Liver (tissue), 9 donors: ENCODE data around the gene GMDS. TPM values are rescaled to one million over a fixed set of nuclear protein-coding genes. Genes with fewer than 3 reads are reported as not detected.

ENCODE experiments used
- DNase-seq: peaks from one replicate; pipeline ENCODE4 v3.0.0-alpha.2; 2017; ENCODE audit warnings: low spot score
- H3K27ac ChIP-seq, 2 donors: one replicate each; pipeline ENCODE4 v1.7.0; 2013; ENCODE audit warnings: inconsistent platforms in 2 of 2, low read length in 2 of 2, control low read depth in 1 of 2, low read depth in 1 of 2, mild to moderate bottlenecking in 1 of 2
- H3K27me3 ChIP-seq, 4 donors: one replicate each; pipeline versions ENCODE4 v1.6.1 to v1.7.0; 2013; ENCODE audit warnings: low read length in 3 of 4, inconsistent platforms in 1 of 4, mild to moderate bottlenecking in 1 of 4, moderate library complexity in 1 of 4; ENCODE audit not compliant: control insufficient read depth in 4 of 4, insufficient read depth in 4 of 4
- H3K36me3 ChIP-seq, 4 donors: one replicate each; pipeline versions ENCODE4 v1.6.1 to v1.7.0; 2013; ENCODE audit warnings: low read length in 3 of 4, mild to moderate bottlenecking in 3 of 4, low read depth in 1 of 4, moderate library complexity in 1 of 4; ENCODE audit not compliant: control insufficient read depth in 4 of 4, insufficient read depth in 3 of 4
- H3K4me1 ChIP-seq, 4 donors: one replicate each; pipeline versions ENCODE4 v1.6.1 to v1.7.0; 2013; ENCODE audit warnings: low read length in 3 of 4, mild to moderate bottlenecking in 3 of 4, moderate library complexity in 1 of 4; ENCODE audit not compliant: control insufficient read depth in 4 of 4, insufficient read depth in 4 of 4
- H3K4me3 ChIP-seq, 3 donors: one replicate each; pipeline versions ENCODE4 v1.6.1 to v1.7.0; 2013; ENCODE audit warnings: low read length in 3 of 3, control low read depth in 1 of 3, low read depth in 1 of 3, mild to moderate bottlenecking in 1 of 3
- H3K9ac ChIP-seq, 2 donors: one replicate each; pipeline ENCODE4 v1.7.0; 2013; ENCODE audit warnings: low read length in 2 of 2, mild to moderate bottlenecking in 2 of 2, moderate library complexity in 2 of 2, control low read depth in 1 of 2, low read depth in 1 of 2
- H3K9me3 ChIP-seq, 4 donors: one replicate each; pipeline versions ENCODE4 v1.6.1 to v1.7.0; 2013; ENCODE audit warnings: low read length in 3 of 4; ENCODE audit not compliant: control insufficient read depth in 4 of 4
- EGR1 ChIP-seq, 2 donors: IDR thresholded peaks; 2 replicates each; pipeline ENCODE4 v1.6.1; 2016 to 2018; ENCODE audit warnings: antibody characterized with exemption in 2 of 2, low read depth in 2 of 2
- FOXA1 ChIP-seq: IDR thresholded peaks from 2 replicates; pipeline ENCODE4 v1.6.1; 2016; ENCODE audit warnings: antibody characterized with exemption
- FOXA2 ChIP-seq: IDR thresholded peaks from 2 replicates; pipeline ENCODE4 v1.6.1; 2016; ENCODE audit warnings: antibody characterized with exemption
- GABPA ChIP-seq, 2 donors: IDR thresholded peaks in 1 of 2; conservative IDR thresholded peaks in 1 of 2; 2 replicates each; pipeline ENCODE4 v1.6.1; 2016; ENCODE audit warnings: antibody characterized with exemption in 2 of 2, mild to moderate bottlenecking in 1 of 2, moderate library complexity in 1 of 2
- HNF4A ChIP-seq, 2 donors: conservative IDR thresholded peaks; 2 replicates each; pipeline ENCODE4 v1.6.1; 2016; ENCODE audit warnings: antibody characterized with exemption in 2 of 2, mild to moderate bottlenecking in 2 of 2
- HNF4G ChIP-seq: IDR thresholded peaks from 2 replicates; pipeline ENCODE4 v1.6.1; 2016; ENCODE audit warnings: antibody characterized with exemption
- NR2F2 ChIP-seq: IDR thresholded peaks from 2 replicates; pipeline ENCODE4 v1.6.1; 2016; ENCODE audit warnings: antibody characterized with exemption
- RAD21 ChIP-seq, 2 donors: IDR thresholded peaks; 2 replicates each; pipeline ENCODE4 v1.6.1; 2016; ENCODE audit warnings: antibody characterized with exemption in 2 of 2, mild to moderate bottlenecking in 2 of 2
- RXRA ChIP-seq, 2 donors: IDR thresholded peaks; 2 replicates each; pipeline ENCODE4 v1.6.1; 2017 to 2018; ENCODE audit warnings: antibody characterized with exemption in 2 of 2, mild to moderate bottlenecking in 1 of 2
- SP1 ChIP-seq: IDR thresholded peaks from 2 replicates; pipeline ENCODE4 v1.6.1; 2018; ENCODE audit warnings: antibody characterized with exemption, mild to moderate bottlenecking
- TAF1 ChIP-seq: conservative IDR thresholded peaks from 2 replicates; pipeline ENCODE4 v1.6.1; 2016; ENCODE audit warnings: antibody characterized with exemption, mild to moderate bottlenecking
- YY1 ChIP-seq: IDR thresholded peaks from 2 replicates; pipeline ENCODE4 v1.6.1; 2016; ENCODE audit warnings: antibody characterized with exemption, mild to moderate bottlenecking
- WGBS: extraction: QIAGEN DNeasy Blood & Tissue Kit; methylation state at CpG from one replicate; pipeline ENCODE4 v1.1.7; 2013; 5-methylcytosine and 5-hydroxymethylcytosine counted together
- polyA plus RNA-seq, 2 donors: library from polyadenylated mRNA; stranded (reverse) in 1 of 2; unstranded in 1 of 2; fragments of 200-250 nt in 1 of 2; fragments of >200 nt in 1 of 2; fragmentation: Nextera tagmentation in 1 of 2; extraction: Ambion mirVana in 1 of 2; gene quantifications; one replicate each; pipeline versions ENCODE4 v1.2.1 to v1.2.3, GENCODE V29; 2013 to 2015
- total RNA-seq, 2 donors: library from RNA; depleted of rRNA; stranded (reverse); fragments of >200 nt; gene quantifications; one replicate each; pipeline ENCODE4 v1.2.3, GENCODE V29; 2014
- TF ChIP-seq, protein P1 (sequence below): fragments of 150-350 bp; IDR thresholded peaks from 2 replicates; pipeline ENCODE4 v1.5.1; 2017; ENCODE audit warnings: improper control_type of control experiment, low read depth, low read length; ENCODE audit not compliant: missing input control
- TF ChIP-seq, protein P2 (sequence below): IDR thresholded peaks from 2 replicates; pipeline ENCODE4 v1.6.1; 2016; ENCODE audit warnings: antibody characterized with exemption
- TF ChIP-seq, protein P3 (sequence below): IDR thresholded peaks from 2 replicates; pipeline ENCODE4 v1.6.1; 2016; ENCODE audit warnings: antibody characterized with exemption
- TF ChIP-seq, protein P4 (sequence below): IDR thresholded peaks from 2 replicates; pipeline ENCODE4 v1.6.1; 2016; ENCODE audit warnings: antibody characterized with exemption
- donor health status: healthy.
- donor health status: healthy.
- donor health status: healthy.
- donor health status: healthy.
- donor health status: healthy.

GMDS gene
- total and polyA plus RNA-seq, 4 donors, result 3.5 to 15.6 (median 13.0) TPM

DNA sequence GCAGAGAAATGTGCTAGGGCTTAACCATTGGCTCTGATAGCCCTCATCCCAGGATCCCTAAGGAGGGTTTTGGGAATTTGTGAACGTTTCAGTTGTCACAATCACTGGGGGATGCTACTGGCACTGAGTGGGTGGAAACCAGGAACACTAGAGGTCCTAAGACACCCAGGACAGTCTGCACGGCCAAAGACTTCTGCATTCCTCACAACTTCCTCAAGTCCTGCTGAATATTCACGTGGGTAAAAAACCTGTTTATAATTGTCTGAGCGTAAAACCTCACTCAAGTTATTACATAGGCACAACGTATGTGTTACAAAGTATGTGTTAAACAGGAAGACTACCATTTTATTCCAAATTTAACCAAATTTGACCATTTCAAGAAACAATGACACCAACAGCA is 52.4 kb downstream of the GMDS start:
- WGBS, result 86% methylated on average over 5 of the region's 5 CpGs
- H3K36me3 ChIP-seq, result no peaks in the 10 kb centered on the region
- no peak overlapping the region for H3K9ac ChIP-seq

DNA sequence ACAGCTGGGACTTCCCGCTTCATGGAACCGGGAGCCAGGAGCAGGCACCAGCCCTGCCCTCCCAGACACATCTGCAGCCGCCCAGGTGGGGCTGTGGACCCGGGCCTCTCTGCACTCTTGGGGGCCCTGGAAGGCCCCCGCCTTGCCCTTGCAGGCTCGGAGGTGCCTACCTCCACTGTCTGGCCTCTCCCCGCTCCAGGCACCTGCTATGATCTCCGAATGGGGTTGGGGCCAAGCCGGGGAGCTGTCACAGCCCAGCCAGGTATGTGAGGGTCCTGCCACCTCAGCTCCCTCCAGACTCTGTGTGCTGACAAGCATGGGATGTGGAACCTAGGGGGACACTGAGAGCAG is 54.0 kb downstream of the GMDS start:
- Histone ChIP-seq H3K4me1 (no peaks in the 10 kb centered on the region), H3K4me3 (no peak overlapping the region), H3K27ac (no peak overlapping the region), H3K27me3 (no peaks in the 10 kb centered on the region), H3K36me3 (no peaks in the 10 kb centered on the region), H3K9me3 (no peaks in the 10 kb centered on the region), H3K9ac (no peak overlapping the region)
- no peak for DNase-seq
- 98% methylated on average over 9 of the region's 9 CpGs for WGBS
- no peak for TF ChIP-seq HNF4A (conservative IDR thresholded peaks at IDR 0.05)
- no peak for TF ChIP-seq HNF4G
- no peak for TF ChIP-seq EGR1 (IDR thresholded peaks at IDR 0.05; ENCODE audit: low read depth in 2 of 2)
- TF ChIP-seq, protein P1, sequence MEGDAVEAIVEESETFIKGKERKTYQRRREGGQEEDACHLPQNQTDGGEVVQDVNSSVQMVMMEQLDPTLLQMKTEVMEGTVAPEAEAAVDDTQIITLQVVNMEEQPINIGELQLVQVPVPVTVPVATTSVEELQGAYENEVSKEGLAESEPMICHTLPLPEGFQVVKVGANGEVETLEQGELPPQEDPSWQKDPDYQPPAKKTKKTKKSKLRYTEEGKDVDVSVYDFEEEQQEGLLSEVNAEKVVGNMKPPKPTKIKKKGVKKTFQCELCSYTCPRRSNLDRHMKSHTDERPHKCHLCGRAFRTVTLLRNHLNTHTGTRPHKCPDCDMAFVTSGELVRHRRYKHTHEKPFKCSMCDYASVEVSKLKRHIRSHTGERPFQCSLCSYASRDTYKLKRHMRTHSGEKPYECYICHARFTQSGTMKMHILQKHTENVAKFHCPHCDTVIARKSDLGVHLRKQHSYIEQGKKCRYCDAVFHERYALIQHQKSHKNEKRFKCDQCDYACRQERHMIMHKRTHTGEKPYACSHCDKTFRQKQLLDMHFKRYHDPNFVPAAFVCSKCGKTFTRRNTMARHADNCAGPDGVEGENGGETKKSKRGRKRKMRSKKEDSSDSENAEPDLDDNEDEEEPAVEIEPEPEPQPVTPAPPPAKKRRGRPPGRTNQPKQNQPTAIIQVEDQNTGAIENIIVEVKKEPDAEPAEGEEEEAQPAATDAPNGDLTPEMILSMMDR, result no peak

More for the DNA sequence above, 52.4 kb downstream of the GMDS start:
- no peak for DNase-seq
- no peak overlapping the region for H3K27ac ChIP-seq
- H3K4me3 ChIP-seq, result no peak overlapping the region
- no peaks in the 10 kb centered on the region for H3K9me3 ChIP-seq
- no peaks in the 10 kb centered on the region for H3K27me3 ChIP-seq
- no peaks in the 10 kb centered on the region for H3K4me1 ChIP-seq
- TF ChIP-seq, protein P1, result no peak
- TF ChIP-seq FOXA2 (no peak), GABPA (IDR thresholded peaks at IDR 0.05 in 1 of 2, conservative IDR thresholded peaks at IDR 0.05 in 1 of 2) (no peak), EGR1 (IDR thresholded peaks at IDR 0.05; ENCODE audit: low read depth in 2 of 2) (no peak), YY1 (no peak), FOXA1 (no peak), NR2F2 (no peak), TAF1 (no peak), RXRA (IDR thresholded peaks at IDR 0.05) (no peak), HNF4G (no peak)
- TF ChIP-seq, protein P2, sequence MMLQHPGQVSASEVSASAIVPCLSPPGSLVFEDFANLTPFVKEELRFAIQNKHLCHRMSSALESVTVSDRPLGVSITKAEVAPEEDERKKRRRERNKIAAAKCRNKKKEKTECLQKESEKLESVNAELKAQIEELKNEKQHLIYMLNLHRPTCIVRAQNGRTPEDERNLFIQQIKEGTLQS, result no peak
- TF ChIP-seq, protein P3, sequence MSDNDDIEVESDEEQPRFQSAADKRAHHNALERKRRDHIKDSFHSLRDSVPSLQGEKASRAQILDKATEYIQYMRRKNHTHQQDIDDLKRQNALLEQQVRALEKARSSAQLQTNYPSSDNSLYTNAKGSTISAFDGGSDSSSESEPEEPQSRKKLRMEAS, result no peak

DNA sequence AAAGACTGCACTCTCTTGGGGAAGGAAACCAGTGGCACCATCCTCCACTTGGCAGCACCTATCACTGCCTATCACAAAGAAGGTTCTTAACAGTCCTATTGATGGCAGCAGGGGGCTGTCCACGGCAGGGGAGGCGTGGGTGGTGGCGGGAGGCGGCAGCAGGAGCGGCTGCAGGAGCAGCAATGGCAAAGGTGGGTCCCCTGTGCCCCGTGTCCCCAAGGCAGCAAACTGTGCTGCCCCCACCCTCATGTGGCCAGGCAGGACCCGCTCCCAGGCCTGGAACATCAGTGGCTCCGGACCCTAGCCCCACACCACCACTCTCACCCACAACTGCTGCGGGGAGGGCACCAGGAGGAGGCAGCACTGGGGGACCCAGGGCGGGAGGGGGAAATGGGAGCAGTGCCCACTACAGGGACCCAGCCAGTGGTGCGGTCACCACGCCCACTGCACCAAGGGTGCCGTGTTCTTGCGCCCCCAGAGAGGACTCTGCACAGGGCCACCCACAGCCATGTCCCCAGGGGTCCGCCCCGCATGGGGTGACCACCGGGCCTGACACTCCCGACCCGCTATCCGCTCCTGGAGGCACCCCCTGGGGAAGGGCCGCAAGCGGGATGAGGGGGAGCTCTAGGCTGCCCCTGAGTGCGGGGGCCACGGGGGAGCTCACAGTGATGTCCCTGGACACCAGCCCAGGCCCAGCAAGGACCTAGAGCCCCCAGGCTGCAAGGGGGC is 54.6 kb downstream of the GMDS start:
- 97% methylated on average over 24 of the region's 24 CpGs for WGBS
- DNase-seq, result no peak
- no peaks in the 10 kb centered on the region for H3K9me3 ChIP-seq
- H3K4me1 ChIP-seq, result no peaks in the 10 kb centered on the region
- no peaks in the 10 kb centered on the region for H3K27me3 ChIP-seq
- TF ChIP-seq HNF4G (no peak), SP1 (no peak), GABPA (IDR thresholded peaks at IDR 0.05 in 1 of 2, conservative IDR thresholded peaks at IDR 0.05 in 1 of 2) (no peak), RXRA (IDR thresholded peaks at IDR 0.05) (no peak), RAD21 (IDR thresholded peaks at IDR 0.05) (no peak)
- TF ChIP-seq, protein P2, result no peak
- TF ChIP-seq, protein P4, sequence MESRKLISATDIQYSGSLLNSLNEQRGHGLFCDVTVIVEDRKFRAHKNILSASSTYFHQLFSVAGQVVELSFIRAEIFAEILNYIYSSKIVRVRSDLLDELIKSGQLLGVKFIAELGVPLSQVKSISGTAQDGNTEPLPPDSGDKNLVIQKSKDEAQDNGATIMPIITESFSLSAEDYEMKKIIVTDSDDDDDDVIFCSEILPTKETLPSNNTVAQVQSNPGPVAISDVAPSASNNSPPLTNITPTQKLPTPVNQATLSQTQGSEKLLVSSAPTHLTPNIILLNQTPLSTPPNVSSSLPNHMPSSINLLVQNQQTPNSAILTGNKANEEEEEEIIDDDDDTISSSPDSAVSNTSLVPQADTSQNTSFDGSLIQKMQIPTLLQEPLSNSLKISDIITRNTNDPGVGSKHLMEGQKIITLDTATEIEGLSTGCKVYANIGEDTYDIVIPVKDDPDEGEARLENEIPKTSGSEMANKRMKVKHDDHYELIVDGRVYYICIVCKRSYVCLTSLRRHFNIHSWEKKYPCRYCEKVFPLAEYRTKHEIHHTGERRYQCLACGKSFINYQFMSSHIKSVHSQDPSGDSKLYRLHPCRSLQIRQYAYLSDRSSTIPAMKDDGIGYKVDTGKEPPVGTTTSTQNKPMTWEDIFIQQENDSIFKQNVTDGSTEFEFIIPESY, result no peak
- H3K9ac ChIP-seq, result no peak overlapping the region
- no peak overlapping the region for H3K4me3 ChIP-seq
- H3K27ac ChIP-seq, result no peak overlapping the region
- H3K36me3 ChIP-seq, result no peaks in the 10 kb centered on the region
